Fibroblast of skin of scalp (primary cell): ENCODE data around the gene DCLRE1C. TPM values are rescaled to one million over a fixed set of nuclear protein-coding genes. Genes with fewer than 3 reads are reported as not detected.
A peak's percentile ranks its signal among the peaks of the same experiment; 100 is the strongest.
"Not testable (repeated sequence)": the region's sequence is repeated elsewhere in the genome, so short reads cannot be mapped to it uniquely, and the experiment has no call there.

Source experiments
- DNase-seq: peaks from one replicate; pipeline ENCODE4 v3.0.0-alpha.2; 2013
- polyA plus RNA-seq, 2 experiments: library from polyadenylated mRNA; unstranded; fragments of 120-200 nt; gene quantifications; one replicate each; pipeline ENCODE4 v1.2.1, GENCODE V29; 2013; ENCODE audit not compliant: insufficient read length in 2 of 2

DCLRE1C gene
- 7.1 TPM for polyA plus RNA-seq (2013, experiment 1 of 2; ENCODE audit: insufficient read length)
- polyA plus RNA-seq (2013, experiment 2 of 2; ENCODE audit: insufficient read length), result 8.7 TPM

DNA sequence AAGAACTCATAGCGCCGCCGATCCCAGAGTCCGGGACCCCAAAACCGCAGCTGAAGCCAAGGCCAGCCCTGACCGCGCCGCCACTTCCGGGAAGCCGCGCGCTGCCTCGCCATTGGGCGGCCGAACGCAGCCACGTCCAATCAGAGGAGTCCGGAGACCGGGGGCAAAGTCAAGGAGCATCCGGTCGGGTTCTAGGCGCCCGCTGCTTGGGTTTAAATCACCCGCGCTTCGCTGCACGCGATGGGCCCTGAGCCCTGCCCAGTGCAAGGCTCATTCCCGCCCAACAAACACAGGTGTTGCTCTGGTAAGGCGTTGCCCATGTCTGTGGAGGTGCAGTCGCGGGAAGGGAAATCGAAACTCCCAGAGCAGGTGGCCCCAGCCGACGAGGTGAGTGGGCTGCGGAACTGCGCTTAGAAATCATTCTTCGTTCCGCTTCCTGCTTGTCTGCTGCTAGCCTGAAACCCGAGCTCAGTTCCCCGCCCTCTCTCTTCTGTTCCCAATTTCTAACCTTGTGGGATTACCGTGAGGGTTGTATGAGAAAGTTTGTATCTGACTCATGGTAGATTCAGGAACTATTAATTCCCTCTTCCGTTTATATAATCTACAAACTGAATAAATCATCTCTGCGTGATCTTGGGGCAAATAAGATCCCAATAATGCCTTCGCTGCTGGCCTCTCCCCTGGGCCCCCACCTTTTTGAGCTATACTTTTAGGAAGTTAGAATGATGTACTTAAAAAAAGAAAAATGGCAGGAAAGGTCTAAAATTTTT is at the start of gene DCLRE1C:
DCLRE1C (minus strand) TSS at position 96 of the 770 bp plus-strand sequence; CDS start at position 10, 86 bp downstream.
- peak; percentile 89 for DNase-seq

DNA sequence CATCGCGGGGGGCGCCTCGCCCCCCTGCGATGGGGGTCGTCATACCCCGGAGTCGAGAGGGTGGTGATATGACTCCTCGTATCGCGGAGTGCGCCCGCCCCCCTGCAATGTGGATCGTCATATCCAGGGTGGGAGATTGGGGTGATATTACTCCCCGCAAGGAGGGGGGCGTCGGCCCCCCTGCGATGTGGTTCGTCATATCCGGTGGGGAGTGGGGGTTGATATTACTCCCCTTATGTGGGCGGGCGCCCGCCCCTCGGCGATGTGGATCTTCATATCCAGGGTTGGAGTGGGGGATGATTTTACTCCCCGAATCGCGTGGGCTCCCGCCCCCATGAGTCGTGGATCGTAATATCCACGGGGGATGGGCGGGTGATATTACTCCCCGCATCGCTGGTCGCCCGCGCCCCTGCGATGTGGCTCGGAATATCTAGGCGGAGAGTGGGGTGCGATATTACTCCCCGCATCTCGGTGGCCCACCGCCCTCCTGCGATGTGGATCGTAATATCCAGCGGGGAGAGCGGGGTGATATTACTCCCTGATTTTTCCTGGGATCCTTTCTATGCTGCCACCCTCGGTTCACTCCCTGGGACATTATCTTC is 42.2 kb upstream of the DCLRE1C start:
- no peak for DNase-seq

DNA sequence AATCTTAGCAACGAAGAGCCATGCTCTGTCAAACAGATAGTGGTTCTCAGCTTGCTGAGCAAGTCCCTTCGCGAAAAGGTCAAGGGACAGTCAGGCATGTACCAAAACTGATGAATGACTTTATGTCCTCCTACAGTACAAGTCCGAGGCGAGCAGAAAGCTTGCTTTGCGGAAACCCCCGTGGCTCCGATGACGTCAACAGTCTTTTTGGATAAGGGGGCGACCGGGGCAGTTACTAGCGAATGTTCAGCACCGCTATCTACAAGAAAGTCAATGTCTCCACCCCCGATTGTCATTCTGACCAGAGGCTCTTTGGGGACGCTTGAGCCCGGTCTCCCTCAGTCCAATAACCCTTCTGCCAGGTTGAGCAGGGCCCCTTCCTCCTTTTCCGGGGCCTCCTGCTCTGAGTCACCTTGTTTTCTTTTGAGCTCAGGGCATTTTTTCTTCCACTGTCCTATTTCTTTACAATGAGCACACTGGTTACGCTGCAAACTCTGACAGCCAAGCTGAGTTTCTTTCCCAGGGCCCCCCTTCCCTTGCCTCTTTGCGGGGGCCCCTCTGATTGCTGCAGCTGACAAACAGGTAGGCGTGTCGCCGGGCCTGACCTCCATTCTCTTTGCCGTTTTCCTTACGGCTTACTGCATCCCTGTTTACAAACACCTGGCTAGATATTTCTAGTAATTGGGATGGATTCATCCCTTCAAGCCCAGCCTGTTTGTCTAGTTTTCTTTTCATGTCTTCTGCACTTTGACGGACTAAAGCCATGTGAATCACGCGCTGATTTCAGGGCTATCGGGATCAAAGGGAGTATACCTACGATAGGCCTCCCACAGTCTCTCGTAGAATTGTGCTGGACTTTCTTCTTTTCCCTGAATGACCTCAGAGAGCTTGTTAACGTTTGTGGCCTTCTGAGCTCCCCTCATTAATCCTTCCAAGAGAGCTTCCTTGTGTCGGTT is 39.9 kb upstream of the DCLRE1C start:
- not testable (repeated sequence) for DNase-seq

DNA sequence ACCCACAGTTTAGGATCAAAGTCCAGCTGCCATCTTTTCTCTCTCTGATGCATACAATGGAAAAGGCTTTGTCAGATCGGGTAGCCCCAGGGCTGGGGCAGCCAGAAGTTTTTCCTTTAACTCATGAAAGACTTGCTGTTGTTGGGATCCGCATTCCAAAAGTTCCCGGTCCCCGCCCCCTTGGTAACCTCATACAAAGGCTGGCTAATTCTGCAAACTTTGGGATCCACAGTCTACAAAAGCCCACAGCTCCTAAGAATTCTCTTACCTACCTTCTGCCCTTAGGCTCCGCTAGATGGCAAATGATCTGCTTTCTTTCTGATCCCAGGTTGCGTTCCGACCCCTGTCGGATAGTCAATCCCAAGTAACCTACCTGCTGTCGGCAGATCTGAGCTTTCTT is 38.4 kb upstream of the DCLRE1C start:
- DNase-seq, result not testable (repeated sequence)

DNA sequence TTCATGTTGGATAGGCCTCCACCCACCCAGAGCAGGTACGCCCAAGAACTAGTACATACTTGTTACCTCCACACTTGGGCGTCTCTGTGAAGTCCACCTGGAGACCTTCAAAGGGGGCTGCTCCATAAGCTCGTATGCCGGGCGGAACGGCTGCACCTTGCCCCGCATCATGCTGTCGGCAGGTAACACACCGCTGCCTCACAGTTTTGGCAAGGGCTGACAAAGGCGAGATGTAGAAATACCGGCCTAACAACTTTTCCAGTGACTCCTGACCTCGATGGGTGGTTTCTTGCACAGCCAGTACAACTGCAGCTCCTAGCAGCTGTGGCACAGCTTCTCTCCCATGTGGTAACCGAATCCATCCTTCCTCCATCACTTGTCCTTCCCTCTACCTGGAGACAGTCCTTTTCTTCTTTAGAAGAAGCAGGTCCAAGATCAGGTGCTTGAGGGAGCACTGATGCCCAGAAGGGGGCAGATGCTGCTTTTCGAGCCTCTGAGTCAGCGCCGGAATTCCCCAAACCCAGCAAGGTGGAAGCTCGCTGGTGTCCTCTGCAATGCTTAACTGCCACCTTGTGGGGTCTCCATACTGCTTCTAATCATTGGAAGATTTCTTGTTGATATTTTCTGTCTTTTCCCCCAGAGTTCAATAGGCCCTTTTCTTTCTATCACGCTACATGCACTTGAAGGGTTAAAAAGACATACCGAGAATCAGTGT is 37.3 kb upstream of the DCLRE1C start:
- DNase-seq, result peak; percentile 18

DNA sequence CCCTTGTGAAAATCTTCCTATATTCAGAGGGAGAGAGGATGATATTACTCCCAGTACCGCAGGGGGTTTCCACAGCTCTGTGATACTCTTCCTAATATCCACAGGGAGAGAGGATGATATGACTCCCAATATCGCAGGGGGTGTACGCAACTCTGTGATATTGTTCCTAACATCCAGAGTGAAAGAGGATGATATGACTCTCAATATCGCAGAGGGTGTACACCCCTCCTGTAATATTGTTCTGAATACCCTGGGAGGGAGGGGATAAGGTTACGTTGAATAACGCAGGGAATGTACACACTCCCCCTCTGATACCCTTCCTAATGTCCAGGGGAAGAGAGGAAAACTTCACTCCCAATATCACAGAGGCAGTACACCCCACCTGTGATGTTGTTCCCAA is 35.7 kb upstream of the DCLRE1C start:
- not testable (repeated sequence) for DNase-seq

DNA sequence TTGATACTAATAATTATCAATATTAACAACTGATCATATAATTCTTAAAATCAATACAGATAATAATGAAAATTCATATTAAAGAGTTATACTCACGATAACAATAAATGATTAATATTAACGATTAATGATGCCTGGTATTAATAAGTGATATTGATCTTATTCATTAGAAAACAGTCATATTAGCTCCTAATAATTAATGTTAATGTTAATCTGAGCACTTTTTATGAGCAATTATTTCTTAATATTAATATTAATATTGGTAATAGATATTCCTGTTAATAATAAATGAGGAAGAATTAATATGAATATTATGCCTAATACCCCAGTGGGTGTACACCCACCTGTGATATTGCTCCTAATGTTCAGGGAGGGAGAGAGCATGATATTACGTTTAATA is 28.8 kb upstream of the DCLRE1C start:
- DNase-seq, result no peak

DNA sequence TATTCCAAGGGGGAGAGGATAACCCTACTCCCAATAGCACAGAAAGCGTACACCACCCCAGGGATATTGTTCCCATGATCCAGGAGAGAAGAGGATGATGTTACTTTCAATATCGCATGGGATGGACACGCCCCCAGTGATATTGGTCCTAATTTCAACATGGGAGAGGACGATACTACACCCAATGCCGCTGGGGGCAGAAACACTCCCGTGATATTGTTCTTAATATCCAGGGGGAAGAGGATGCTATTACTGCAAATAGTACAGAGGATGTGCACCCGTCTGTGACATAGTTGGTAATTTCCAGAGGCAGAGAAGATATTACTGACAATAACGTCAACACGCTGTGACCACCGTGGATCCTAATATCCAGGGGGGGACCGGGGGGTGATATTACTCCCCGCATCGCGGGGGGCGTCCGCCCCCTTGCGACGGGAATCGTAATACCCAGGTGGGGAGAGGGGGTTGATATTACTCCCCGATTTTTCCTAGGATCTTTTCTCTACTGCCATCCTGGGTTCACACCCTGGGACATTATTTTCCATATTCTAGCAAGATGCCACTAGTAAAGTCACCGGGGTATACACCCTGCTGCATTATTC is 21.9 kb upstream of the DCLRE1C start:
- no peak for DNase-seq

DNA sequence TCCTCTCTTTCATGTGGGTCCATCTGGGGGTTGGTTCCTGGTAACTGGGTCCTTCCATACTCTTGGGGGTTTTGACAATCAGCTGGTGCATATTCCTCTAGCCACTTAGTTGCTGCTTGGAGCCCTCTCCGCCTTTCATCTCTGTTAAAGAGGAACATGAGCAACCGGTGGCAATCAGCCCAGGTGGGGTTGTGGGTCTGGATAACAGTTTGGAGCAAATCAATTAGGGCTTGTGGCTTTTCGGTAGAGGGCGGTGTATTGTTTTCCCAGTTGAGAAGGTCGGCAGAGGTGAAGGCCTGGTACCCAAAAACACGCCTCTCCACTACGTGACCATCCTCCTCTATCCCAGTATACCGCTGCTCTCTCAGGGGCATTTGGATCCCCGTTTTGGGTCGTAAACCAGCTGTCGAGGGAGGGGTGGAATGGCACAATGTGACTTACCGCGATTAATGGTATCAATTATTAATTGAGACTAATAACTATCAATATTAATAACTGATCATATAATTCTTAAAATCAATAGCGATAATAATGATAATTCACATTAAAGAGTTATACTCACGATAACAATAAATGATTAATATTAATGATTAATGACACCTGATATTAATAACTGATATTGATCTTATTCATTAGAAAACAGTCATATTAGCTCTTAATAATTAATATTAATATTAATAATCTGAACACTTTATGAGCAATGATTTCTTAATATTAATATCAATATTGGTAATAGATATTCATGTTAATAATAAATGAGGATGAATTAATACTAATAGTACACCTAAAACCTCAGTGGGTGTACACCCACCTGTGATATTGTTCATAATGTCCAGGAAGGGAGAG is 20.5 kb upstream of the DCLRE1C start:
- DNase-seq, result not testable (repeated sequence)

DNA sequence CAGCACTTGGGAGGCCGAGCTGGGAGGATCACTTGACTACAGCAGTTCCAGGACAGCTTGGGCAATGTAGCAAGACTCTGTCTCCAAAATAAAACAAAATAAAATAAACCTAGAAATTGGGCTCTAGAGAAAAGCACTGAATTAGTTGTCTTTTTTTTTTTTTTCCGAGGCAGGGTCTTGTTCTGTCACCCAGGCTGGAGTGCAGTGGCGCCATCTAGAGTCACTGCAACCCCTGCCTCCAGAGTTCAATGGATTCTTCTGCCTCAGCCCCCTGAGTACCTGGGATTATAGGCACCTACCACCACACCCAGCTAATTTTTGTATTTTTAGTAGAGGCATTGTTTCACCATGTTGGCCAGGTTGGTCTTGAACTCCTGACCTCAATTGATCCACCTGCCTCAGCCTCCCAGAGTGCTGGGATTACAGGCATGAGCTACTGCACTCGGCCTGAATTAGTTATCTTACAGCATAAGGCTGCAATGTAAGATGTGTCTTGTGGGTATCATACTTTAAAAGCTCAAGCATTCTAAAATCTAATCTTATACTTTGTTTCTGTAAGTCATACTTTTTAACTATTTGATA is 18.1 kb upstream of the DCLRE1C start:
- peak; percentile 24 for DNase-seq

DNA sequence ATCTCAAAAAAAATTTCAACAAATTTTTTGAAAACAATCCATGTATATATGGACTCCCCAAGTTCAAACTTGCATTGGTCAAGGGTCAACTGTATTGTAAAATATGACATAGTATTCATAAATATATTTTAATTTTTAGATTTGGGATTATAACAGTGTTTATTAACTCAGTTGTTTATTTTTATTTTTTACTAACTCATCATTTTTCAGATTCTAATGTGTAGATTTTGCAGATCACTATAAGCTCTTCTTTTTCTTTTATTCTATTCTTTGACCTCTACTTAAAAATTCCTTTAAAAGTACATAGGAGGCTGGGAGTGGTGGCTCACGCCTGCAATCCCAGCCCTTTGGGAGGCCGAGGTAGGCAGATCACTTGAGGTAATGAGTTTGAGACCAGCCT is 14.0 kb upstream of the DCLRE1C start:
- no peak for DNase-seq

DNA sequence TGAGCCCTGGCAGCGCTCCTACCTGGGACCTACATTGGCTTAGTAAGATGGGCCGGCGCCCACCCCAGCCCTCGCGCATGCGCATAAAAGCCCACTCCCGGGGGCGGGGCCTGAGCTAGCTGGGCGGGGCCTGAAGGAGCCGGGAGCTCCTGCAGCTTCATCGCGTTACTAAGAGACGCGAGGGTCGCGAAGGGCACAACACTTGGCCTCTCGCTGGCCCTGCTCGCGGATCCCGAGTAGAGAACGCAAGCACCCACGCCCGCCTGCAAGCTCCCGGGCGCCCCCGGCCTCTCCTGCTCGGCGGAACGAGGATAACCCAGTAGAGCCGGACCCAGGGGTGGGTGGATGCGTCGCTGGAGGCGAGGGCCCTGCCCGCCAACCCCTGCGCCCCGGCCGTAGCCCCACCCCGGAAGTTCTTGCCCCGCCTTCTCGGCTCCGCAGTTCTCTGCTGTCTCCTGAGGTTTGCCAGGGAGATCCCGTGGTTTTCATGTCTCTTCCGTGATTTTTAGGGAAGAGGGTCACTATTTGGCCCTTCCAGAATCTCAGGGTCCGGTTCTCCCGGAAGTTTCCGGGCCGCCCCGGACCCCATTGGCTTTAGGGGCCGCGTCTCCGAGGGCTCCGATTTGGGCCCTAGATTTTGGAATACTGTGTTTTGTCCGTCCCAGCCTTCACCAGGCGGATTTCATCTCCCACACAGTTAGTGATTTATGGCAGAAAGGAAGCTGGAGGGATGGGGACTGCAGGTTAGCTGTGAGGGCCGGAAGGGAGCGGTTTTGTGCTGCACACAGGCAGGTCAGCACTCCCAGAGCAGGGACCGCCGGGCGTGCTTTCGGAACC is 5.5 kb upstream of the DCLRE1C start, which contains the start of gene MEIG1:
MEIG1 (plus strand) TSS at position 168 of the 837 bp plus-strand sequence. CDS start 7,081 bp downstream, outside the sequence.
- DNase-seq, result peak; percentile 95

DNA sequence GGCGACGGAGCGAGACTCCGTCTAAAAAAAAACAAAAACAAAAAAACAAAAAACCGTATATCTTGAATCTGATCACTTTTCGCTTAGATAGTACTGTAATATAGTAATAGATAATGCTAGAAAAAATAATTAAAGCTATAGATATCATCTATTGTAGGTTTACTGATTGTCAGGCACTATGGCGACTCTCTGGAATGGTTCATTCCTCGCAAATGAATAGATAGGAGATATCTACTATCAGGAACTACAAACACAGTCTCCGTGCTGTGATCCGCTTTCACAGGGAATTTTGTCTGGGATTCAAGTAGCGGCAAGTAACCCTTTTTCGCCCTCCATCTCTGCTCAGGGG is 5.0 kb upstream of the DCLRE1C start:
- no peak for DNase-seq

DNA sequence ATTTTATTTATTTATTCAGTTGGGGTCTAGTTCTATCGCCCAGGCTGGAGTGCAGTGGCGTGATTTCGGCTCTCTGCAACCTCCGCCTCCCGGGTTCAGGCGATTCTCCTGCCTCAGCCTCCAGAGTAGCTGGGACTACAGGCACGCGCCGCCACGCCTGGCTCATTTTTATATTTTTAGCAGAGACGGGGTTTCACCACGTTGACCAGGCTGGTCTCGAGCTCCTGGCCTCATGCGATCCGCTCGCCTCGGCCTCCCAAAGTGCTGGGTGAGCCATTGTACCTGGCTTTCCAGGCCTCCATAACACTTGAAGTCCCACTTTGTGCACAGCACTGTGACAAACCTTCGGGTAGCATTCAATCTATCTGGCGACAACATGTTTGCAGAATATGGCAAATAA is 1.0 kb upstream of the DCLRE1C start:
- no peak for DNase-seq

DNA sequence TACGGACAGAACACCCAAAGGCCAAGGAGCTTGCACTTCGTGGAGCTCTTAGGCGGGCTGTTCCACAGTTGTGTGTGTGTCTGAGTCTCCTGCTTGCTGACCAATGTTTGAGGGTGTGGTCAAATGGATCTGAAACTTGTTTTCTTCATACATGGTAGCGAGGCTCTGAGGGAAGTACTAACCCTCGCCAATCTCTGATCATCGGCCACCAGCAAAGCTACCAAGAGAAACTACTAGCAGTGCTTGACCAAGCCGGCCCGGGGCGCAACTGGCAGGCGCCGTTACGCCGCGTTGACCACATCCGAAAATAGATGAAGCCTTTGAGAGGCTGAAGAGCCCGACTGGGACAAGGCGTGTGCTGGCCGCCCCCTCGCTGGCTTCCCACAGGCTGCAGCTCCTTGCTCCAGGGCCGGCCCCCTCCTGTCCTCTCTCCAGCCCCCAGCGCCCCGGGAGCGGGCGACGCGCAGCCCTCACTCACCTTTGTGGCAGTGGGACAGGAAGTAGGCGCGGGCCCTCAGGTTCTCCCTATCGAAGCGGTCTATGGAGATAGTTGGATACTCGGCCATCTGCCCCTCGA is 384 bp downstream of the DCLRE1C start:
- peak; percentile 41 for DNase-seq

DNA sequence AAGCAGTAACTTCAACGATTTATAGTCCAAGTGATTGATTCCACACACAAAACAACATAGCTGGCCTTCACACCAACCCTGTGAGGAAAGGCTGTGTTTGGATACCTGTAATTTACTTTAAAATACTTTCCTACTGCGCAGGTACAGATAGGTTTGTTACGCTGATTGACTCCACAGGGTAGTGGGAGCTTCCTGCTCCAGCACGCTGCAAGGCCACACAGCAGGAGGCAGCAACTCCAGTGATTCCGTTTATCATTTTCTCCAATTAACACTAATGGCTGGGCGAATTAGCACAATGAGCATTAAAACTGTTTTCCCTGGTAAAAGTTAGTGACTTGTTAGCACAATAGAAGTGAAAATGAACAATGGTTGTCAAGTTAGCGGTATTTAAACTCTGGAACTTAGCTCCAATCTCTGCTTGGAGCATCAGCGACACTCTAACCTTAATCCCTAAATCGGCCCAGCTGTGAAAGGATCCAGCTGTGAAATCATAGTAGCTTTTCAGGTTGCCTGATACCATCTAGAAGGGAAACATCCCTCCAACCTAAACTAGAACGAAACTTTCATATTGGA is 959 bp downstream of the DCLRE1C start:
- DNase-seq, result no peak

DNA sequence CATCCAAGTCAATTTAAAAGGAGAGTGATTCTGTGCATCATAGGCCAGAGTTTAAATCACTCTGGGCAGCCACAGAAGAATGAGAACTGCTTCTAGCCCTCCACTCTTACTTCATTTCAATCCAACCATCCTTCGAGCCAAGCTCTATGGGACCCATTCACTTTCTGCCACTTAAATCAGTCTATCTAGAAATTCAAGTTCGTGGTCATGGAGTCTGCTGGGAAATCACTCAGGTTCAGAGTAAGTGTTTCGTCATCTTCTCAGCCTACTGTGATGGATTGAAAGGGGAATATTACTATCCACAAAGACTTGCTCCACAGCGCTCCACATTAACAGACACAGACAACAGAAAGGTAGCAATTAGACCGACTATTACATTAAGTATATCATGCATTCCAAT is 4.6 kb downstream of the DCLRE1C start:
- no peak for DNase-seq

DNA sequence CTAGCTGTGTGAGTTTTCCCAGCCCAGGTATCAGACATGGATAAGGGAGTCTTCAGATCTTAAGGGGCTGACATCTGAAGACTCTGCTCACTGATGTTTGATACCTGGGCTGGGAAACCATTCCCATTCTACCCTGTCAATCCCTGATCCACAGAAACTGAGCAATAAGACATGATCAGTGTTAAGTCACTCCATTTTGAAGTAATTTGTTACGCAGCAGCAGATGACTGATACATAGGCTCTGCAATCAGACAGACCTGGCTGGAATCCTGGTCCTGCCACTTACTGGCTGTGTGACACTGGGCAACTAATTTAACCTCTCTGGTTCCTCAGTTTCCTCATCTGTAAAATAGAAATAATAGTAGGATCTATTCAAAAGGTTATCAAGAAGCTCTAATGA is 6.6 kb downstream of the DCLRE1C start:
- no peak for DNase-seq

DNA sequence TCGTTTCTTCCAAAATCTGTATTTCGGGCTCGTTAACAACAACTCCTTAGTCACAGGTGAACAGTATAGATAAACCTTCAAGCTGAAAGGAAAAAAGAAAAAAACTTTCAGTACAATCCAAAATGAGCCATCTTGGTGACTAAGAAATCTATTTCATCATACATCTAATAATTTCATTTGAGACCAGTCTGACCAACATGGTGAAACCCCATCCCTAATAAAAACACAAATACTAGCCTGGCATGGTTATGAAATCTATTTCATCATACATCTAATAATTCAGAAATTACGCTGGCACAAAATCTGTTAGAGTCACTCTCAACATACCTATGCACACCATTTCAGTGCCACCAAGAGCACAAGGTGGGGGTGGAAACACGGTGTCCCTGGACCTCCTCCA is 8.8 kb downstream of the DCLRE1C start:
- DNase-seq, result no peak
